Gastrocnemius medialis (tissue), 4 donors: ENCODE results near the gene CLIP2. TPM values are rescaled to one million over a fixed set of nuclear protein-coding genes. Genes with fewer than 3 reads are reported as not detected.

Experiments used
- ATAC-seq, 2 donors: fragments of 150-250 bp; one replicate each; pipeline ENCODE4 v1.9.1; 2016
- DNase-seq, 2 donors: peaks; one replicate each; pipeline ENCODE4 v3.0.0-alpha.2; 2019
- H3K27ac ChIP-seq, 4 donors: fragments of 200-600 bp; sonication (generic); 1 replicate in 1 of 4; 2 replicates in 3 of 4; pipeline ENCODE4 v1.5.1; 2016 to 2018; ENCODE audit warnings: mild to moderate bottlenecking in 2 of 4, moderate library complexity in 1 of 4
- H3K27me3 ChIP-seq, 3 donors: fragments of 200-600 bp; sonication (generic) in 2 of 3; 1 replicate in 1 of 3; 2 replicates in 2 of 3; pipeline versions ENCODE4 v1.5.1 to v1.6.0; 2016 to 2019; ENCODE audit warnings: mild to moderate bottlenecking in 1 of 3, moderate library complexity in 1 of 3
- H3K36me3 ChIP-seq, 2 donors: fragments of 200-600 bp; sonication (generic) in 1 of 2; one replicate each; pipeline ENCODE4 v1.5.1; 2017 to 2018
- H3K4me1 ChIP-seq, 2 donors: fragments of 200-600 bp; sonication (generic) in 1 of 2; one replicate each; pipeline ENCODE4 v1.5.1; 2016 to 2017; ENCODE audit warnings: mild to moderate bottlenecking in 2 of 2
- H3K4me3 ChIP-seq, 4 donors: fragments of 200-600 bp; sonication (generic) in 3 of 4; 1 replicate in 1 of 4; 2 replicates in 3 of 4; pipeline ENCODE4 v1.5.1; 2016 to 2019; ENCODE audit warnings: mild to moderate bottlenecking in 2 of 4
- H3K9me3 ChIP-seq, 3 donors: fragments of 200-600 bp; sonication (generic) in 2 of 3; 1 replicate in 1 of 3; 2 replicates in 2 of 3; pipeline ENCODE4 v1.5.1; 2016 to 2019
- POLR2A ChIP-seq, 2 donors: fragments of 450-650 bp; IDR thresholded peaks; one replicate each; pipeline ENCODE4 v1.6.1; 2017; ENCODE audit warnings: antibody characterized with exemption in 2 of 2, mild to moderate bottlenecking in 2 of 2, moderate library complexity in 2 of 2
- in situ Hi-C, 4 donors: fragments of 200-750 bp; cut with MboI; loops; one replicate each; pipeline versions ENCODE4 v1.15.0 to v1.8.0; 2017; ENCODE audit warnings: low sequenced_read_pairs in 4 of 4
- intact Hi-C: fragments of 100-400 bp; cut with DNase I; formaldehyde crosslinking; loops from one replicate; pipeline ENCODE4 v1.15.1; 2023; ENCODE audit warnings: low total_unique reads
- total RNA-seq, 4 donors: library from RNA; depleted of rRNA; stranded (reverse); fragments of >200 nt; gene quantifications; one replicate each; pipeline versions ENCODE4 v1.1.0 to v1.2.3, GENCODE V29; 2016
- TF ChIP-seq, protein P1 (sequence below), 5 experiments: fragments of 450-650 bp in 3 of 5; fragments of 200-600 bp in 2 of 5; sonication (generic) in 2 of 5; IDR thresholded peaks in 4 of 5; conservative IDR thresholded peaks in 1 of 5; 1 replicate in 4 of 5; 2 replicates in 1 of 5; pipeline ENCODE4 v1.5.1; 2016 to 2019; ENCODE audit warnings: antibody characterized with exemption in 5 of 5, mild to moderate bottlenecking in 3 of 5, moderate library complexity in 3 of 5

Gene CLIP2
- total RNA-seq, 4 donors from 2014 or later, result 2.0 to 10.0 (median 4.2) TPM

DNA sequence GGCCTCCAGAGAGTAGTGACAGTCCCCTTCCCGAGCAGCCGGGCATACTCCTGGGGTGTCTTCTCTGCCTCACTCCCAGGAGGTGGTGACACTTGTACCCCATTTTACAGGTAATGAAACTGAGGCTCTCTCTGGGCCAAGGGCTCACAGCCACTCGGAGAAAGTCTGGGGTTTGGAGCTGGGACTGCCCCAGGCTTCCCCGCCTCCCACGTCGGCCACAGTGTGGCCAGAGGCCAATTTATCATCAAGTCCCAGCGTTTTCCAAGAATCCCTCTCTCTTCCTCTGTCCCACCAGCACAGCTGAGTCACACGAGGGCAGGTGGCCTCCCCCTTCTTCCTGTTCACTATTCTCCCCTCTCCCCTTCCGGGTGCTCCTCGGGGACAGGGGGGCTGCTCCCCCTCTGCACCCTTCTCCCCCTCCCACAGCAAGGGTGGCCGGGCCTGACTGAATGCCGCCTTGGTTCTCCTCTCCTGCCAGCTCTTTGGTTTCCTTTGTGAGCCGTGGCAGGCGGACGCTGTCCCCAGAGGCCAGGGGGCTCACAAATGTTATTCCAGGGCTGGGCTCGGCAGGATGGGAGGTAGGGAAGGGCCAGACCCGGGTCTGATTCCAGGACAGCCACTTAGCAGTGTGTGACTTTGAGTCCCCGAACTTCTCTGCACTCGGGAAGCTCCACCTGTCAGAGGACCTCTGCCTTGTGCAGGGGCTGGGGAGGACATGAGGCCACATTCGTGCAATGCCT is 17.7 kb downstream of the CLIP2 start:
- ATAC-seq, result peak in 1 of 2 donors; percentile 33
- peaks cover 0 to 8% (median 3%) of the 10 kb centered on the region in 3 donors for H3K27me3 ChIP-seq
- no peaks in the 10 kb centered on the region for H3K9me3 ChIP-seq
- TF ChIP-seq, protein P1, sequence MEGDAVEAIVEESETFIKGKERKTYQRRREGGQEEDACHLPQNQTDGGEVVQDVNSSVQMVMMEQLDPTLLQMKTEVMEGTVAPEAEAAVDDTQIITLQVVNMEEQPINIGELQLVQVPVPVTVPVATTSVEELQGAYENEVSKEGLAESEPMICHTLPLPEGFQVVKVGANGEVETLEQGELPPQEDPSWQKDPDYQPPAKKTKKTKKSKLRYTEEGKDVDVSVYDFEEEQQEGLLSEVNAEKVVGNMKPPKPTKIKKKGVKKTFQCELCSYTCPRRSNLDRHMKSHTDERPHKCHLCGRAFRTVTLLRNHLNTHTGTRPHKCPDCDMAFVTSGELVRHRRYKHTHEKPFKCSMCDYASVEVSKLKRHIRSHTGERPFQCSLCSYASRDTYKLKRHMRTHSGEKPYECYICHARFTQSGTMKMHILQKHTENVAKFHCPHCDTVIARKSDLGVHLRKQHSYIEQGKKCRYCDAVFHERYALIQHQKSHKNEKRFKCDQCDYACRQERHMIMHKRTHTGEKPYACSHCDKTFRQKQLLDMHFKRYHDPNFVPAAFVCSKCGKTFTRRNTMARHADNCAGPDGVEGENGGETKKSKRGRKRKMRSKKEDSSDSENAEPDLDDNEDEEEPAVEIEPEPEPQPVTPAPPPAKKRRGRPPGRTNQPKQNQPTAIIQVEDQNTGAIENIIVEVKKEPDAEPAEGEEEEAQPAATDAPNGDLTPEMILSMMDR (IDR thresholded peaks at IDR 0.05 in 4 of 5, conservative IDR thresholded peaks at IDR 0.05 in 1 of 5), result no peak
- no peak for TF ChIP-seq POLR2A (IDR thresholded peaks at IDR 0.05)
- H3K4me3 ChIP-seq, result peak overlapping the region in 3 of 4 donors; percentile 22 to 34 (median 30)
- in situ Hi-C loops (no loop called here), intact Hi-C loops (no loop called here)
- peak overlapping the region in 2 of 4 donors; percentile 29 to 39 for H3K27ac ChIP-seq
- no peaks in the 10 kb centered on the region for H3K36me3 ChIP-seq
- no peak for DNase-seq
- peaks cover 7 to 10% of the 10 kb centered on the region in 2 donors for H3K4me1 ChIP-seq

DNA sequence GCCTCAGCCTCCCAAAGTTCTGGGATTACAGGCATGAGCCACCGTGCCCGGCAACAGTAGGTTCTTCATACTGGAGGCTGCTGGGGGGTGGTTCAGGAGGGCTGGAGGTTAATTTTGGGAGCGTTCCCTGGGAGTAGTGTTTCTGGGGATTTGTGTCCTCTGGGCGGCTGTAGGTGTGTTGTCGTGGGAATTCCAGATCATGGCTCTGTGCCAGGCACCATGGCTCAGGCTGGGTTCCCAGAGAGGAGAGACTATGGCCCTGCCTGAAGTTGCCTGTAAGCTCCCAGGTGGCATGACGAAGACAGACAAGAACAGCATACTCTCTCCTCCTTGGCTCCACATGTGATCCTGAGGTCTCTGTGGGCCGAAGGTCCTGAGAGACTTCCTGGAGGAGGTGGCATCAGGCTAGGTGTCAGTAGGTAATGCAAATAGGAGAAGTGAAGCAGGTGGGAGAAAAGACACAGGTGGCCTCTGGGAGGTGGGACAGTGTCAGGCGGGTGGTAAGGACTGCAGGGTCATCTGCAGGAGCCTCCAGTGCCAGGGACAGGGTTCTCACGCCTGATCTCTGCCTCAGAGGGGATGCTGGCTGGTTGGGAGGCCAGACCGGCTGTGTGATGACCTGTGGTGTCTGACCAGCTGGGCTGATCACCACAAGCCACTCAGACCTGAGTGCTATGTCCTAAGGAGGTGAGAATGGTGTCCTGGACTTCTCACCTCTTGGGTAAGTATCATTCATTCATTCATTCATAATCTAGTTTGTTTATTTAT is 18.7 kb downstream of the CLIP2 start:
- DNase-seq (no peak), ATAC-seq (no peak)
- Histone ChIP-seq H3K36me3 (no peaks in the 10 kb centered on the region), H3K4me3 (no peak overlapping the region), H3K4me1 (peaks cover 7 to 10% of the 10 kb centered on the region in 2 donors), H3K27ac (no peak overlapping the region), H3K27me3 (peaks cover 0 to 8% (median 3%) of the 10 kb centered on the region in 3 donors), H3K9me3 (no peaks in the 10 kb centered on the region)
- TF ChIP-seq, protein P1 (IDR thresholded peaks at IDR 0.05 in 4 of 5, conservative IDR thresholded peaks at IDR 0.05 in 1 of 5), result no peak
- intact Hi-C loops, result no loop called here
- in situ Hi-C loops, result no loop called here

DNA sequence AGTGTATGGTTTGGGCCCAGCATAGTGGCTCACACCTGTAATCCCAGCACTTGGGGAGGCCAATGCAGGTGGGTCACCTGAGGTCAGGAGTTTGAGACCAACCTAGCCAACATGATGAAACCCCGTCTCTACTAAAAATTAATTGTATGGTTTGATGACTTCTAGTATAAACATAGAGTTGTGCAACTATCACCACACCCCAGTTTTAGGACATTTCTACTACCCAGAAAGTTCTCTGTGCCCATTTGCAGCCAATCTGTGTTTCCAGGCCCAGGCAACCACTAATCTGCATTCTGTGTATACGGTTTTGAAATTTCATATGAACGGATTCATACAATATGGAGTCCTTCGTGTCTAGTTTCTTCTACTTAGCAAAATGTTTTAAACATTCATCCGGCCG is 20.0 kb downstream of the CLIP2 start:
- Histone ChIP-seq H3K27ac (no peak overlapping the region), H3K4me3 (no peak overlapping the region), H3K4me1 (peaks cover 7 to 10% of the 10 kb centered on the region in 2 donors), H3K27me3 (peaks cover 0 to 8% (median 3%) of the 10 kb centered on the region in 3 donors), H3K36me3 (no peaks in the 10 kb centered on the region), H3K9me3 (no peaks in the 10 kb centered on the region)
- ATAC-seq (no peak), DNase-seq (no peak)
- intact Hi-C loops, result no loop called here
- in situ Hi-C loops, result no loop called here
- TF ChIP-seq POLR2A (IDR thresholded peaks at IDR 0.05), result no peak
- TF ChIP-seq, protein P1 (IDR thresholded peaks at IDR 0.05 in 4 of 5, conservative IDR thresholded peaks at IDR 0.05 in 1 of 5), result no peak

DNA sequence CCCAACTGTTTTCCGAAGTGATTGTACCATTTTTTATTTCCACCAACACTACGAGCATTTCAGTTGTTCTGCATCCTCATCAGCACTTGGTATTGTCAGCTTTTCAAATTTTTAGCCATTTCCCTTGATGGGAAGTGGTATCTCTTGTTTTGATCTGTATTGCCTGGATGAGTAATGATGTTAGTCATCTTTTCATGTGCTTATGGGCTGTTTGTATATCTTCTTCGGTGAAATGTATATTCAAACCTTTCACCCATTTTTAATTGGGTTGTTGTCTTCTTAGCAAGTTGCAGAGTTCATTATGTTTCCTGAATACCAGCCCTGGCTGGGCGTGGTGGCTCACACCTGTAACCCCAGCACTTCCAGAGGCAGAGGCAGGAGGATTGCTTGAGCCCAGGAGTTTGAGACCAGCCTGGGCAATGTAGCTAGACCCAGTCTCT is 22.1 kb downstream of the CLIP2 start:
- H3K27me3 ChIP-seq, result peaks cover 0 to 7% (median 0%) of the 10 kb centered on the region in 3 donors
- H3K9me3 ChIP-seq, result no peaks in the 10 kb centered on the region
- H3K4me1 ChIP-seq, result peaks cover 4 to 6% of the 10 kb centered on the region in 2 donors
- H3K4me3 ChIP-seq, result no peak overlapping the region
- H3K36me3 ChIP-seq, result no peaks in the 10 kb centered on the region
- no peak for ATAC-seq
- in situ Hi-C loops (no loop called here), intact Hi-C loops (no loop called here)
- TF ChIP-seq, protein P1 (IDR thresholded peaks at IDR 0.05 in 4 of 5, conservative IDR thresholded peaks at IDR 0.05 in 1 of 5), result no peak
- no peak for TF ChIP-seq POLR2A (IDR thresholded peaks at IDR 0.05)
- no peak overlapping the region for H3K27ac ChIP-seq
- no peak for DNase-seq
